Activated T-helper 1 cell treated with anti-CD3 and anti-CD28 coated beads, Interleukin-2, amount 50 U/mL, for 16 hours (primary cell): ENCODE measurements around the gene DLD.
"Not testable (repeated sequence)": the region's sequence is repeated elsewhere in the genome, so short reads cannot be mapped to it uniquely, and the experiment has no call there.

Source experiments
- DNase-seq, 2 donors: peaks; one replicate each; pipeline ENCODE4 v3.0.0-alpha.2; 2020; ENCODE audit warnings: low read depth in 1 of 2, low spot score in 1 of 2

The DLD gene

GRCh38 chr7:107890962-107891635, at the start of gene DLD:
DLD (plus strand) TSS chr7:107891183; CDS start chr7:107891251, 68 bp downstream.
- DNase-seq = peak; percentile 81 to 86

- DNase-seq = no peak
These were observed 48.8 kb upstream of the DLD start for GRCh38 chr7:107842213-107842612.

- DNase-seq = no peak
These were observed 47.8 kb upstream of the DLD start for GRCh38 chr7:107843184-107843583.

- DNase-seq = no peak
These were observed 44.7 kb upstream of the DLD start for GRCh38 chr7:107846324-107846723.

- no peak for DNase-seq
These were observed 43.7 kb upstream of the DLD start for GRCh38 chr7:107847168-107847835.

- DNase-seq = not testable (repeated sequence)
These were observed 43.2 kb upstream of the DLD start for GRCh38 chr7:107847836-107848175.

- DNase-seq = not testable (repeated sequence)
These were observed 42.8 kb upstream of the DLD start for GRCh38 chr7:107848211-107848610.

- no peak for DNase-seq
These were observed 40.8 kb upstream of the DLD start for GRCh38 chr7:107850216-107850615.

GRCh38 chr7:107850643-107851042, 40.3 kb upstream of the DLD start:
- DNase-seq = no peak

- DNase-seq = no peak
These were observed 36.5 kb upstream of the DLD start for GRCh38 chr7:107854454-107854853.

- DNase-seq = no peak
These were observed 36.0 kb upstream of the DLD start for GRCh38 chr7:107854989-107855388.

- DNase-seq = no peak
These were observed 34.0 kb upstream of the DLD start for GRCh38 chr7:107856806-107857540.

GRCh38 chr7:107857541-107857912, 33.5 kb upstream of the DLD start:
- DNase-seq = no peak

GRCh38 chr7:107858280-107858679, 32.7 kb upstream of the DLD start:
- no peak for DNase-seq

- no peak for DNase-seq
These were observed 30.6 kb upstream of the DLD start for GRCh38 chr7:107860279-107860961.

GRCh38 chr7:107860981-107861652, 29.9 kb upstream of the DLD start:
- no peak for DNase-seq

- no peak for DNase-seq
These were observed 24.8 kb upstream of the DLD start for GRCh38 chr7:107865956-107866775.

GRCh38 chr7:107867858-107868466, 23.0 kb upstream of the DLD start:
- no peak for DNase-seq

- DNase-seq = no peak
These were observed 20.5 kb upstream of the DLD start for GRCh38 chr7:107870427-107871000.

GRCh38 chr7:107874111-107874510, 16.9 kb upstream of the DLD start:
- DNase-seq = no peak
